Gastrocnemius medialis (tissue), 4 donors: ENCODE data around the gene ZNF883.

Experiments used
- POLR2A ChIP-seq, 2 donors: fragments of 450-650 bp; IDR thresholded peaks; one replicate each; pipeline ENCODE4 v1.6.1; 2017; ENCODE audit warnings: antibody characterized with exemption in 2 of 2, mild to moderate bottlenecking in 2 of 2, moderate library complexity in 2 of 2
- TF ChIP-seq, protein P1 (sequence below), 5 experiments: fragments of 450-650 bp in 3 of 5; fragments of 200-600 bp in 2 of 5; sonication (generic) in 2 of 5; IDR thresholded peaks in 4 of 5; conservative IDR thresholded peaks in 1 of 5; 1 replicate in 4 of 5; 2 replicates in 1 of 5; pipeline ENCODE4 v1.5.1; 2016 to 2019; ENCODE audit warnings: antibody characterized with exemption in 5 of 5, mild to moderate bottlenecking in 3 of 5, moderate library complexity in 3 of 5

DNA sequence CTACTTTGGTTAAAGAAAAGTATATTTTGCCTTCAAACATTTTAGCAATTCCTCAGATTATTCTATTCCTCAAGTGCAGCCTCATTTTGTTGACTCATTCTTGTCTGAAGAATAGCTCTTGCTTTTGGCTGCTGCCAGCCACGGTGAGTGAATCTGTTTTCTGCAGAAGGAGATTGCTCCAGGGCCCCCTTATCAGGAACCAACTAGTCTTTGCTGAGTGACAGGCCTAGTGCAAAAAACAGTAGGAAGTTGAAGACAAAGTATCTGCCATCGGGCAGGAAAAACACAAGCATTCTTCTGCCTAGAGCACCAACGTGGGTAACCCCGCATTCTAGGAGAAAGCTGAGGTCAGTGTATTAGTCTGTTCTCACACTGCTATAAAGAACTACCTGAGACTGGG is 42.3 kb downstream of the ZNF883 start:
- TF ChIP-seq, protein P1, sequence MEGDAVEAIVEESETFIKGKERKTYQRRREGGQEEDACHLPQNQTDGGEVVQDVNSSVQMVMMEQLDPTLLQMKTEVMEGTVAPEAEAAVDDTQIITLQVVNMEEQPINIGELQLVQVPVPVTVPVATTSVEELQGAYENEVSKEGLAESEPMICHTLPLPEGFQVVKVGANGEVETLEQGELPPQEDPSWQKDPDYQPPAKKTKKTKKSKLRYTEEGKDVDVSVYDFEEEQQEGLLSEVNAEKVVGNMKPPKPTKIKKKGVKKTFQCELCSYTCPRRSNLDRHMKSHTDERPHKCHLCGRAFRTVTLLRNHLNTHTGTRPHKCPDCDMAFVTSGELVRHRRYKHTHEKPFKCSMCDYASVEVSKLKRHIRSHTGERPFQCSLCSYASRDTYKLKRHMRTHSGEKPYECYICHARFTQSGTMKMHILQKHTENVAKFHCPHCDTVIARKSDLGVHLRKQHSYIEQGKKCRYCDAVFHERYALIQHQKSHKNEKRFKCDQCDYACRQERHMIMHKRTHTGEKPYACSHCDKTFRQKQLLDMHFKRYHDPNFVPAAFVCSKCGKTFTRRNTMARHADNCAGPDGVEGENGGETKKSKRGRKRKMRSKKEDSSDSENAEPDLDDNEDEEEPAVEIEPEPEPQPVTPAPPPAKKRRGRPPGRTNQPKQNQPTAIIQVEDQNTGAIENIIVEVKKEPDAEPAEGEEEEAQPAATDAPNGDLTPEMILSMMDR (IDR thresholded peaks at IDR 0.05 in 4 of 5, conservative IDR thresholded peaks at IDR 0.05 in 1 of 5), result no peak
- no peak for TF ChIP-seq POLR2A (IDR thresholded peaks at IDR 0.05)
